A673 (cell line): ENCODE results near the gene INHBC. TPM values are rescaled to one million over a fixed set of nuclear protein-coding genes. Genes with fewer than 3 reads are reported as not detected.
A peak's percentile ranks its signal among the peaks of the same experiment; 100 is the strongest.

Experiments used
- BruUV-seq: library from RNA; stranded (reverse); fragments of 400-500 nt; replicated peaks from 2 replicates; lab custom pipeline; 2021; lab: Mats Ljungman, UMichigan
- CTCF ChIA-PET: fragments of 300-600 bp; sonication (Branson Sonifier 250); formaldehyde crosslinking; loops from one replicate; lab custom pipeline; 2022; ENCODE audit warnings: antibody characterized with exemption; lab: Charles Lee
- POLR2A ChIA-PET: fragments of 300-600 bp; sonication (Branson Sonifier 250); formaldehyde crosslinking; loops from one replicate; lab custom pipeline; 2022; ENCODE audit warnings: antibody characterized with exemption; ENCODE audit not compliant: low non-redundant PET; lab: Charles Lee
- DNase-seq: peaks from one replicate; pipeline ENCODE4 v3.0.0-alpha.2; 2015; ENCODE audit warnings: low spot score
- H3K27ac ChIP-seq: fragments of 200-600 bp; sonication (generic); 2 replicates; pipeline ENCODE4 v1.5.1; 2016; ENCODE audit warnings: mixed run types, low read depth, mild to moderate bottlenecking, mixed read lengths, antibody characterized with exemption, low read length; ENCODE audit not compliant: poor library complexity, severe bottlenecking
- H3K27me3 ChIP-seq: fragments of 200-600 bp; sonication (generic); replicated peaks from 2 replicates; pipeline ENCODE4 v1.6.1; 2017; ENCODE audit warnings: mixed run types, low read depth, mild to moderate bottlenecking, mixed read lengths, antibody characterized with exemption, low read length; ENCODE audit not compliant: insufficient read depth, poor library complexity
- H3K36me3 ChIP-seq: fragments of 200-600 bp; sonication (generic); 2 replicates; pipeline ENCODE4 v1.6.1; 2016; ENCODE audit warnings: mixed run types, mild to moderate bottlenecking, mixed read lengths, antibody characterized with exemption, low read length; ENCODE audit not compliant: insufficient read depth, poor library complexity, severe bottlenecking
- H3K4me1 ChIP-seq: fragments of 200-600 bp; sonication (generic); 2 replicates; pipeline ENCODE4 v1.6.1; 2017; ENCODE audit warnings: mixed run types, mild to moderate bottlenecking, mixed read lengths, antibody characterized with exemption, low read length; ENCODE audit not compliant: insufficient read depth, poor library complexity, severe bottlenecking
- H3K4me3 ChIP-seq: fragments of 200-600 bp; sonication (generic); 2 replicates; pipeline ENCODE4 v1.5.1; 2016; ENCODE audit warnings: low read depth, mixed run types, mild to moderate bottlenecking, mixed read lengths, low read length; ENCODE audit not compliant: poor library complexity, severe bottlenecking
- H3K9me3 ChIP-seq: fragments of 200-600 bp; sonication (generic); 2 replicates; pipeline ENCODE4 v1.6.1; 2016; ENCODE audit warnings: mixed run types, low read depth, mild to moderate bottlenecking, mixed read lengths, antibody characterized with exemption, low read length; ENCODE audit not compliant: poor library complexity, severe bottlenecking
- CTCF ChIP-seq: fragments of 300-800, 200-600 bp; sonication (generic); conservative IDR thresholded peaks from 2 replicates; pipeline ENCODE4 v1.5.1; 2017; ENCODE audit warnings: low read depth, mild to moderate bottlenecking, antibody characterized with exemption, low read length, moderate library complexity, mixed read lengths
- EZH2 ChIP-seq: fragments of 200-600 bp; sonication (generic); IDR thresholded peaks from 2 replicates; pipeline ENCODE4 v1.6.1; 2017; ENCODE audit warnings: borderline replicate concordance, low read depth, mild to moderate bottlenecking, mixed read lengths, antibody characterized with exemption, low read length; ENCODE audit not compliant: poor library complexity, severe bottlenecking
- intact Hi-C: fragments of 100-400 bp; cut with micrococcal nuclease; formaldehyde crosslinking; loops from one replicate; pipeline ENCODE4 v1.10.0; 2022; ENCODE audit not compliant: unreplicated experiment
- total RNA-seq: library from RNA; stranded (reverse); gene quantifications from 2 replicates; pipeline ENCODE4 v1.2.3, GENCODE V29; 2021

Gene INHBC
- total RNA-seq, 1 experiment from 2014 or later = not detected

GRCh38 chr12:57479376-57480115 lies 45.0 kb downstream of the INHBC start, which contains the start of gene ARHGAP9:
Gene ARHGAP9 (minus strand): TSS chr12:57479866. CDS start chr12:57479406, 460 bp downstream.
- POLR2A ChIA-PET = no interaction called here
- CTCF ChIA-PET = interaction anchor here (0.8 kb wide), 1 partner anchor 21 kb away, joined by 3 read pairs; no protein-coding TSS in a partner anchor
- H3K27me3 ChIP-seq = peaks cover 20% of the 10 kb centered on the region
- H3K4me1 ChIP-seq = no peaks in the 10 kb centered on the region
- H3K9me3 ChIP-seq = no peaks in the 10 kb centered on the region
- intact Hi-C loops = no loop called here
- H3K36me3 ChIP-seq = no peaks in the 10 kb centered on the region
- no peak within 1 kb of the TSS for H3K27ac ChIP-seq
- H3K4me3 ChIP-seq = no peak within 1 kb of the TSS
- BruUV-seq = no TSS peak
- TF ChIP-seq CTCF = no peak
- no peak for TF ChIP-seq EZH2
- DNase-seq = no peak

- CTCF ChIA-PET = no interaction called here
Measured at GRCh38 chr12:57481671-57482070, 47.1 kb downstream of the INHBC start.

GRCh38 chr12:57483466-57483865 lies 48.9 kb downstream of the INHBC start:
- H3K27ac ChIP-seq = peak overlapping the region; percentile 16
- CTCF ChIA-PET = interaction anchor here (0.6 kb wide), 1 partner anchor 22 kb away, joined by 3 read pairs; no protein-coding TSS in a partner anchor

More at GRCh38 chr12:57481671-57482070, 47.1 kb downstream of the INHBC start:
- Histone ChIP-seq H3K9me3 (no peaks in the 10 kb centered on the region), H3K27me3 (no peaks in the 10 kb centered on the region), H3K4me3 (no peak overlapping the region), H3K36me3 (no peaks in the 10 kb centered on the region), H3K27ac (no peak overlapping the region), H3K4me1 (no peaks in the 10 kb centered on the region)
- TF ChIP-seq CTCF (no peak), EZH2 (no peak)
- intact Hi-C loops = no loop called here
- DNase-seq = no peak
- no TSS peak for BruUV-seq
- POLR2A ChIA-PET = no interaction called here

More at GRCh38 chr12:57483466-57483865, 48.9 kb downstream of the INHBC start:
- no TSS peak for BruUV-seq
- Histone ChIP-seq H3K36me3 (no peaks in the 10 kb centered on the region), H3K27me3 (no peaks in the 10 kb centered on the region), H3K4me3 (no peak overlapping the region), H3K9me3 (no peaks in the 10 kb centered on the region), H3K4me1 (no peaks in the 10 kb centered on the region)
- POLR2A ChIA-PET = no interaction called here
- intact Hi-C loops = no loop called here
- no peak for TF ChIP-seq EZH2
- TF ChIP-seq CTCF = no peak
- no peak for DNase-seq
